ENCODE measurements around the gene BRIP1. TPM values are rescaled to one million over a fixed set of nuclear protein-coding genes. Genes with fewer than 3 reads are reported as not detected.
A peak's percentile ranks its signal among the peaks of the same experiment; 100 is the strongest.

The BRIP1 gene
- total RNA-seq, 1 experiment from 2014 or later, result 20.2 TPM

DNA sequence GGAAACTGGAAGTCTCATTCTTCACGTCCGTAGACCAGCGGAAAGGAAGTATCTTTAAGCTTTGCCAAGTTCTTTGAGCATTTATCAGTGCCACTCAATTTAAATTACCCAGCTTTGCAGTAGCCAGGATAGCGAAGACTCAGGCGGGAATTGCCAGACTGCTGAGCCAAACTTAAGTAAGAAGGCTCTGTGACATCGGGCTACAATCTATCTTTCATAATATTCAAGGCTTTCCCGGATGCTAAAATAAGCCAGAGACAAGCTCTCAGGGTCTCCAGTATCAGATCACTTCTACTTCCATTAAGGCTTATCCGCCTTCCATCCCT is 436 bp upstream of the BRIP1 start:
- no peak for DNase-seq
- Histone ChIP-seq H4K5ac (ENCODE audit: insufficient read length, low read depth, low read length) (no peak overlapping the region), H2BK5ac (ENCODE audit: insufficient read length, low read length) (no peak overlapping the region), H3K18ac (ENCODE audit: insufficient read length, low read depth, low read length) (no peak overlapping the region), H3K79me2 (ENCODE audit: insufficient read depth, low read length) (no peaks in the 10 kb centered on the region; the same call in 1 of the 2 replicates), H3K23ac (ENCODE audit: insufficient read length, low read depth, low read length) (no peak overlapping the region), H3K79me1 (ENCODE audit: insufficient read depth, low read depth, low read length, poor library complexity, severe bottlenecking) (no peaks in the 10 kb centered on the region), H3T11ph (ENCODE audit: low read length) (no peak overlapping the region), H4K20me1 (ENCODE audit: control insufficient read depth, insufficient read depth, insufficient read length) (no peaks in the 10 kb centered on the region), H3K27ac (ENCODE audit: insufficient read length, low read depth, low read length) (peak overlapping the region; percentile 67), H2BK120ac (ENCODE audit: low read depth, low read length, poor library complexity, severe bottlenecking) (no peak overlapping the region), H3K4me1 (ENCODE audit: insufficient read depth, low read length) (no peaks in the 10 kb centered on the region), H3K4me2 (ENCODE audit: insufficient read depth, insufficient read length, low read length) (peak overlapping the region; percentile 96), H4K91ac (ENCODE audit: insufficient read length, low read depth, low read length) (no peak overlapping the region), H2AK5ac (ENCODE audit: insufficient read length, low read length) (no peak overlapping the region), H4K8ac (replicated peaks; ENCODE audit: insufficient read length, low read depth, low read length) (no peak overlapping the region), H3K23me2 (ENCODE audit: insufficient read length, low read depth, low read length, poor library complexity, severe bottlenecking) (peaks cover 10% of the 10 kb centered on the region), H3K27me3 (ENCODE audit: insufficient read depth, low read length) (no peaks in the 10 kb centered on the region), H2AFZ (ENCODE audit: low read length) (peak overlapping the region; percentile 99), H3K4ac (ENCODE audit: low read depth, low read length) (no peak overlapping the region), H2BK15ac (ENCODE audit: low read depth, low read length) (no peak overlapping the region), H3K9me3 (ENCODE audit: control insufficient read depth, low read depth, low read length) (no peaks in the 10 kb centered on the region), H3K9ac (ENCODE audit: extremely low read depth, insufficient read length, low read length) (peak overlapping the region; percentile 90), H3K56ac (ENCODE audit: insufficient read length, low read depth, low read length) (no peak overlapping the region), H2BK12ac (ENCODE audit: insufficient read length, low read depth, low read length) (no peak overlapping the region), H2BK20ac (ENCODE audit: low read depth, low read length, poor library complexity, severe bottlenecking) (no peak overlapping the region), H3K14ac (ENCODE audit: insufficient read depth, low read length) (no peak overlapping the region)
- H3K27ac Mint-ChIP-seq, result peak overlapping the region; percentile 96 to 99 (median 99)
- no CpG with 5 or more reads among the region's 8 CpGs for WGBS (ENCODE audit: extremely low coverage, insufficient read length, low lambda C conversion rate)
- no peaks in the 10 kb centered on the region for H3K27me3 Mint-ChIP-seq (ENCODE audit: low read depth)
- H3K4me3 Mint-ChIP-seq, result peak overlapping the region; percentile 88 to 98
- peaks cover 0 to 32% (median 13%) of the 10 kb centered on the region in 3 experiments; a peak in 5 of 7 replicates for H3K36me3 Mint-ChIP-seq (ENCODE audit: insufficient read depth in 1 of 3, low read depth in 3 of 3)
- no peaks in the 10 kb centered on the region for H3K9me3 Mint-ChIP-seq
- TF ChIP-seq, protein P1, sequence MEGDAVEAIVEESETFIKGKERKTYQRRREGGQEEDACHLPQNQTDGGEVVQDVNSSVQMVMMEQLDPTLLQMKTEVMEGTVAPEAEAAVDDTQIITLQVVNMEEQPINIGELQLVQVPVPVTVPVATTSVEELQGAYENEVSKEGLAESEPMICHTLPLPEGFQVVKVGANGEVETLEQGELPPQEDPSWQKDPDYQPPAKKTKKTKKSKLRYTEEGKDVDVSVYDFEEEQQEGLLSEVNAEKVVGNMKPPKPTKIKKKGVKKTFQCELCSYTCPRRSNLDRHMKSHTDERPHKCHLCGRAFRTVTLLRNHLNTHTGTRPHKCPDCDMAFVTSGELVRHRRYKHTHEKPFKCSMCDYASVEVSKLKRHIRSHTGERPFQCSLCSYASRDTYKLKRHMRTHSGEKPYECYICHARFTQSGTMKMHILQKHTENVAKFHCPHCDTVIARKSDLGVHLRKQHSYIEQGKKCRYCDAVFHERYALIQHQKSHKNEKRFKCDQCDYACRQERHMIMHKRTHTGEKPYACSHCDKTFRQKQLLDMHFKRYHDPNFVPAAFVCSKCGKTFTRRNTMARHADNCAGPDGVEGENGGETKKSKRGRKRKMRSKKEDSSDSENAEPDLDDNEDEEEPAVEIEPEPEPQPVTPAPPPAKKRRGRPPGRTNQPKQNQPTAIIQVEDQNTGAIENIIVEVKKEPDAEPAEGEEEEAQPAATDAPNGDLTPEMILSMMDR (conservative IDR thresholded peaks at IDR 0.05), result no peak
- H3K4me1 Mint-ChIP-seq, result peaks cover 22% of the 10 kb centered on the region in 2 experiments
